ENCODE data around the gene MRC2. TPM values are rescaled to one million over a fixed set of nuclear protein-coding genes. Genes with fewer than 3 reads are reported as not detected.
A peak's percentile ranks its signal among the peaks of the same experiment; 100 is the strongest.

Gene MRC2
- polyA plus RNA-seq, 1 of the 3 experiments (the other 2 are of a cell fraction): 213 TPM

DNA sequence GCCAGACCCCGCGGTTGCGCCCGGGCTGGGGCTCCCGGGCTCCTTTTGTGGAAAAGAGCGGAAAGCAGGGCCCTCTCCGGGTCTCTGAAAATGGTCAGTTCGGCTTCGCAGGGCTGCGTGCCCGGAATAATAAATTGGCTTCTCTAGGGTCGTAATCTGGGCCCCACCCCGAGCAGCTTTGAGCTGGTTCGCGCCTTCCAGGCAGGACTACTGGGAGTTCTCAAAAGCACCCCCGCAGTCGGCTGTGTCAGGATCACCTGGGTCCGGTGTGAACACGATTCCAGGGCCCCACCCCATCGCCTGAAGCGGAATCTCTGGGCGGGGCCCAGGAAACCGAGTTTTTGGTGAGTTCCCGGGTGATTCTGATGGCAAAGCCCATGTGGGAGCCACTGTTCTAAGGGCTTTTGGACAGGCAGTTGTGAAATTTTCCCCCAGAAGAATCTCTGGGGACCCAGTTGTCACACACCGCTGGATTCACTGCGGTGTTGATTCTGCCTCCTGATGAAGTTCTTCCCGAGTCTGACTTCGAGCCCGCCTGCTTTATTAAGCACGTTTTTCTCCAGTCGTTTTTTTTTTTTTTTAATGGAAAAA is 77.0 kb downstream of the MRC2 start:
- H3K79me2 ChIP-seq (ENCODE audit: insufficient read depth): peaks cover 10% of the 10 kb centered on the region; the same call in 1 of the 2 replicates
- H3F3A ChIP-seq (replicated peaks; ENCODE audit: insufficient read depth): peaks cover 6% of the 10 kb centered on the region
- peaks cover 15 to 29% of the 10 kb centered on the region in 2 experiments; a peak in 3 of 4 replicates for H3K4me1 ChIP-seq (ENCODE audit: control insufficient read depth in 1 of 2, insufficient read depth in 2 of 2, low read depth in 1 of 2, low read length in 1 of 2)
- H3K27me3 ChIP-seq (ENCODE audit: insufficient read depth): no peaks in the 10 kb centered on the region
- peak overlapping the region; percentile 95 for H3K9ac ChIP-seq
- peak overlapping the region; percentile 67 to 73 for H3K4me3 ChIP-seq (ENCODE audit: low read depth in 2 of 2, low read length in 1 of 2)
- POLR2A ChIA-PET: interaction anchor here (1.5 kb wide), 1 partner anchor 264 kb away, joined by 3 read pairs; no protein-coding TSS in a partner anchor
- H3K36me3 ChIP-seq (replicated peaks in 1 of 2; ENCODE audit: control insufficient read depth in 1 of 2, insufficient read depth in 2 of 2, low read length in 1 of 2): no peaks in the 10 kb centered on the region
- no peaks in the 10 kb centered on the region for H4K20me1 ChIP-seq (ENCODE audit: insufficient read depth)
- peak overlapping the region; percentile 93 for H3K4me2 ChIP-seq
- H2AFZ ChIP-seq (ENCODE audit: low read depth): peak overlapping the region; percentile 78; the same call in 1 of the 2 replicates
- H3K27ac ChIP-seq (ENCODE audit: low read depth in 2 of 2, low read length in 1 of 2): peak overlapping the region; percentile 69 to 85
- H3K9me2 ChIP-seq: no peaks in the 10 kb centered on the region
- DNase-seq: no peak
- CTCF ChIA-PET: interaction anchor here (0.5 to 6.3 kb wide), 23 partner anchors 11 to 721 kb away, joined by 3 to 61 read pairs (median 3); partner anchors contain the start of gene TANC2
- 24% methylated on average over 25 of the region's 31 CpGs for WGBS (ENCODE audit: low lambda C conversion rate)
- peaks cover 5% of the 10 kb centered on the region for H3K9me3 ChIP-seq
- TF ChIP-seq GATA2 (CRISPR knock-in tag; IDR thresholded peaks at IDR 0.05): no peak
- no peak for TF ChIP-seq ELF1 (IDR thresholded peaks at IDR 0.05)
- TF ChIP-seq YY1 (IDR thresholded peaks at IDR 0.05; ENCODE audit: low read depth): no peak
- no peak for TF ChIP-seq RFX5 (IDR thresholded peaks at IDR 0.05; ENCODE audit: low read length)
- peak; percentile 25; the same call in 1 of the 2 replicates for TF ChIP-seq SMC3 (IDR thresholded peaks at IDR 0.05; ENCODE audit: low read depth, low read length)
- no peak for TF ChIP-seq TEAD4 (IDR thresholded peaks at IDR 0.05; ENCODE audit: borderline replicate concordance, insufficient read depth)
- TF ChIP-seq SIN3A (IDR thresholded peaks at IDR 0.05; ENCODE audit: borderline replicate concordance, low read depth, low read length): no peak
- TF ChIP-seq RAD21 (IDR thresholded peaks at IDR 0.05; ENCODE audit: low read length): 0 out of 2 replicates have a peak, but pooled peaks have one; percentile 1
- TF ChIP-seq, protein P1, sequence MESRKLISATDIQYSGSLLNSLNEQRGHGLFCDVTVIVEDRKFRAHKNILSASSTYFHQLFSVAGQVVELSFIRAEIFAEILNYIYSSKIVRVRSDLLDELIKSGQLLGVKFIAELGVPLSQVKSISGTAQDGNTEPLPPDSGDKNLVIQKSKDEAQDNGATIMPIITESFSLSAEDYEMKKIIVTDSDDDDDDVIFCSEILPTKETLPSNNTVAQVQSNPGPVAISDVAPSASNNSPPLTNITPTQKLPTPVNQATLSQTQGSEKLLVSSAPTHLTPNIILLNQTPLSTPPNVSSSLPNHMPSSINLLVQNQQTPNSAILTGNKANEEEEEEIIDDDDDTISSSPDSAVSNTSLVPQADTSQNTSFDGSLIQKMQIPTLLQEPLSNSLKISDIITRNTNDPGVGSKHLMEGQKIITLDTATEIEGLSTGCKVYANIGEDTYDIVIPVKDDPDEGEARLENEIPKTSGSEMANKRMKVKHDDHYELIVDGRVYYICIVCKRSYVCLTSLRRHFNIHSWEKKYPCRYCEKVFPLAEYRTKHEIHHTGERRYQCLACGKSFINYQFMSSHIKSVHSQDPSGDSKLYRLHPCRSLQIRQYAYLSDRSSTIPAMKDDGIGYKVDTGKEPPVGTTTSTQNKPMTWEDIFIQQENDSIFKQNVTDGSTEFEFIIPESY (IDR thresholded peaks at IDR 0.05; ENCODE audit: borderline replicate concordance, low read depth): no peak
- TF ChIP-seq RXRA (IDR thresholded peaks at IDR 0.05; ENCODE audit: borderline replicate concordance, low read depth): no peak
- no peak for TF ChIP-seq RCOR1 (IDR thresholded peaks at IDR 0.05; ENCODE audit: low read length)
- TF ChIP-seq, protein P2, sequence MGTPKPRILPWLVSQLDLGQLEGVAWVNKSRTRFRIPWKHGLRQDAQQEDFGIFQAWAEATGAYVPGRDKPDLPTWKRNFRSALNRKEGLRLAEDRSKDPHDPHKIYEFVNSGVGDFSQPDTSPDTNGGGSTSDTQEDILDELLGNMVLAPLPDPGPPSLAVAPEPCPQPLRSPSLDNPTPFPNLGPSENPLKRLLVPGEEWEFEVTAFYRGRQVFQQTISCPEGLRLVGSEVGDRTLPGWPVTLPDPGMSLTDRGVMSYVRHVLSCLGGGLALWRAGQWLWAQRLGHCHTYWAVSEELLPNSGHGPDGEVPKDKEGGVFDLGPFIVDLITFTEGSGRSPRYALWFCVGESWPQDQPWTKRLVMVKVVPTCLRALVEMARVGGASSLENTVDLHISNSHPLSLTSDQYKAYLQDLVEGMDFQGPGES (IDR thresholded peaks at IDR 0.05; ENCODE audit: low read depth, low read length): no peak
- TF ChIP-seq GABPA (IDR thresholded peaks at IDR 0.05; ENCODE audit: low read depth): no peak
- no peak for TF ChIP-seq MEF2A (IDR thresholded peaks at IDR 0.05; ENCODE audit: borderline replicate concordance, low read depth)
- TF ChIP-seq, protein P3, sequence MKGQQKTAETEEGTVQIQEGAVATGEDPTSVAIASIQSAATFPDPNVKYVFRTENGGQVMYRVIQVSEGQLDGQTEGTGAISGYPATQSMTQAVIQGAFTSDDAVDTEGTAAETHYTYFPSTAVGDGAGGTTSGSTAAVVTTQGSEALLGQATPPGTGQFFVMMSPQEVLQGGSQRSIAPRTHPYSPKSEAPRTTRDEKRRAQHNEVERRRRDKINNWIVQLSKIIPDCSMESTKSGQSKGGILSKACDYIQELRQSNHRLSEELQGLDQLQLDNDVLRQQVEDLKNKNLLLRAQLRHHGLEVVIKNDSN (IDR thresholded peaks at IDR 0.05; ENCODE audit: borderline replicate concordance, low read depth): no peak
- no peak; the same call in 1 of the 2 replicates for TF ChIP-seq MXI1 (IDR thresholded peaks at IDR 0.05; ENCODE audit: low read depth, low read length)
- TF ChIP-seq, protein P4, sequence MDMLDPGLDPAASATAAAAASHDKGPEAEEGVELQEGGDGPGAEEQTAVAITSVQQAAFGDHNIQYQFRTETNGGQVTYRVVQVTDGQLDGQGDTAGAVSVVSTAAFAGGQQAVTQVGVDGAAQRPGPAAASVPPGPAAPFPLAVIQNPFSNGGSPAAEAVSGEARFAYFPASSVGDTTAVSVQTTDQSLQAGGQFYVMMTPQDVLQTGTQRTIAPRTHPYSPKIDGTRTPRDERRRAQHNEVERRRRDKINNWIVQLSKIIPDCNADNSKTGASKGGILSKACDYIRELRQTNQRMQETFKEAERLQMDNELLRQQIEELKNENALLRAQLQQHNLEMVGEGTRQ (IDR thresholded peaks at IDR 0.05; ENCODE audit: borderline replicate concordance, low read depth, low read length): no peak
- no peak for TF ChIP-seq NFIC (IDR thresholded peaks at IDR 0.05; ENCODE audit: borderline replicate concordance)
- TF ChIP-seq EZH2phosphoT487 (IDR thresholded peaks at IDR 0.05; ENCODE audit: borderline replicate concordance, low read depth): no peak
- TF ChIP-seq, protein P5, sequence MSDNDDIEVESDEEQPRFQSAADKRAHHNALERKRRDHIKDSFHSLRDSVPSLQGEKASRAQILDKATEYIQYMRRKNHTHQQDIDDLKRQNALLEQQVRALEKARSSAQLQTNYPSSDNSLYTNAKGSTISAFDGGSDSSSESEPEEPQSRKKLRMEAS (IDR thresholded peaks at IDR 0.05; ENCODE audit: low read depth): peak; percentile 37
- TF ChIP-seq, protein P6, sequence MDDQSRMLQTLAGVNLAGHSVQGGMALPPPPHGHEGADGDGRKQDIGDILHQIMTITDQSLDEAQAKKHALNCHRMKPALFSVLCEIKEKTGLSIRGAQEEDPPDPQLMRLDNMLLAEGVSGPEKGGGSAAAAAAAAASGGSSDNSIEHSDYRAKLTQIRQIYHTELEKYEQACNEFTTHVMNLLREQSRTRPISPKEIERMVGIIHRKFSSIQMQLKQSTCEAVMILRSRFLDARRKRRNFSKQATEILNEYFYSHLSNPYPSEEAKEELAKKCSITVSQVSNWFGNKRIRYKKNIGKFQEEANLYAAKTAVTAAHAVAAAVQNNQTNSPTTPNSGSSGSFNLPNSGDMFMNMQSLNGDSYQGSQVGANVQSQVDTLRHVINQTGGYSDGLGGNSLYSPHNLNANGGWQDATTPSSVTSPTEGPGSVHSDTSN (IDR thresholded peaks at IDR 0.05): no peak
- TF ChIP-seq, protein P7, sequence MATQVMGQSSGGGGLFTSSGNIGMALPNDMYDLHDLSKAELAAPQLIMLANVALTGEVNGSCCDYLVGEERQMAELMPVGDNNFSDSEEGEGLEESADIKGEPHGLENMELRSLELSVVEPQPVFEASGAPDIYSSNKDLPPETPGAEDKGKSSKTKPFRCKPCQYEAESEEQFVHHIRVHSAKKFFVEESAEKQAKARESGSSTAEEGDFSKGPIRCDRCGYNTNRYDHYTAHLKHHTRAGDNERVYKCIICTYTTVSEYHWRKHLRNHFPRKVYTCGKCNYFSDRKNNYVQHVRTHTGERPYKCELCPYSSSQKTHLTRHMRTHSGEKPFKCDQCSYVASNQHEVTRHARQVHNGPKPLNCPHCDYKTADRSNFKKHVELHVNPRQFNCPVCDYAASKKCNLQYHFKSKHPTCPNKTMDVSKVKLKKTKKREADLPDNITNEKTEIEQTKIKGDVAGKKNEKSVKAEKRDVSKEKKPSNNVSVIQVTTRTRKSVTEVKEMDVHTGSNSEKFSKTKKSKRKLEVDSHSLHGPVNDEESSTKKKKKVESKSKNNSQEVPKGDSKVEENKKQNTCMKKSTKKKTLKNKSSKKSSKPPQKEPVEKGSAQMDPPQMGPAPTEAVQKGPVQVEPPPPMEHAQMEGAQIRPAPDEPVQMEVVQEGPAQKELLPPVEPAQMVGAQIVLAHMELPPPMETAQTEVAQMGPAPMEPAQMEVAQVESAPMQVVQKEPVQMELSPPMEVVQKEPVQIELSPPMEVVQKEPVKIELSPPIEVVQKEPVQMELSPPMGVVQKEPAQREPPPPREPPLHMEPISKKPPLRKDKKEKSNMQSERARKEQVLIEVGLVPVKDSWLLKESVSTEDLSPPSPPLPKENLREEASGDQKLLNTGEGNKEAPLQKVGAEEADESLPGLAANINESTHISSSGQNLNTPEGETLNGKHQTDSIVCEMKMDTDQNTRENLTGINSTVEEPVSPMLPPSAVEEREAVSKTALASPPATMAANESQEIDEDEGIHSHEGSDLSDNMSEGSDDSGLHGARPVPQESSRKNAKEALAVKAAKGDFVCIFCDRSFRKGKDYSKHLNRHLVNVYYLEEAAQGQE (IDR thresholded peaks at IDR 0.05; ENCODE audit: low read depth, low read length): no peak
- TF ChIP-seq TAF1 (IDR thresholded peaks at IDR 0.05; ENCODE audit: borderline replicate concordance, low read depth, low read length): peak; percentile 17; the same call in 1 of the 2 replicates

All from SK-N-SH (cell line).